ENCODE measurements around the gene PIGZ.

DNA sequence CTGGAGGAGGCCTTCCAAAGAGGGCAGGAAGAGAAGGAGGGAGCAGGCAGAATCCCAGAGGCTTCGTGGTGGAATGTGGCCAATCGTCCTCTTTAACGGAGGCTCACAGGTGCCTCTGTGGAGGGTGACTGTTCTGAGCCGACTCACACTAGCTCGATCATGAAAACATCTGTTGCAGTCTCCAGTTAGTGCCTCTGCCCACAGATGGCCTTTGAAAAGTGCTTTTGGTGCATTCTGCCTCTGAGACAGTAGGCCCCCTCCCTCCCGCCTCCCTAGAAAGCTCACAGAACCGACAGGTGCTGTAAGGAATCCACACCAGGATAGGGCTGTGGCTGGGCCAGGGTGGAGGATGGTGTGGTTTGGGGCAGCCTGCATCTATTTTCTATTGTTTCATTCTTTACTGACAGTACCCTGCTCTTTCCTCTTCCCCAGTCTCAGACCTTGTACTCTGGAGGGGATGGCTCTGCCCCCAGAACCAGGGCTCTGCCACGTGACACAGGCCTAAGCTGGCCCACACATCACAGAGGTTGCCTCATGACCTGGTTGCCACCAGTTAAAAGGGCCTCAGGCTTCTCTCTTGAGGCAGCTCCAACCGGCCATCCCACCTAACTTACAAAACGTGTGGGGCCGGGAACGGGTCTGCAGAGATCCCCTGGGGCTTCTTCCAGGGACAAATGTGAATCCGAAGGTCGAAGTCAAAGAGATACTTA is 27.2 kb upstream of the PIGZ start:
- TF ChIP-seq, protein P1, sequence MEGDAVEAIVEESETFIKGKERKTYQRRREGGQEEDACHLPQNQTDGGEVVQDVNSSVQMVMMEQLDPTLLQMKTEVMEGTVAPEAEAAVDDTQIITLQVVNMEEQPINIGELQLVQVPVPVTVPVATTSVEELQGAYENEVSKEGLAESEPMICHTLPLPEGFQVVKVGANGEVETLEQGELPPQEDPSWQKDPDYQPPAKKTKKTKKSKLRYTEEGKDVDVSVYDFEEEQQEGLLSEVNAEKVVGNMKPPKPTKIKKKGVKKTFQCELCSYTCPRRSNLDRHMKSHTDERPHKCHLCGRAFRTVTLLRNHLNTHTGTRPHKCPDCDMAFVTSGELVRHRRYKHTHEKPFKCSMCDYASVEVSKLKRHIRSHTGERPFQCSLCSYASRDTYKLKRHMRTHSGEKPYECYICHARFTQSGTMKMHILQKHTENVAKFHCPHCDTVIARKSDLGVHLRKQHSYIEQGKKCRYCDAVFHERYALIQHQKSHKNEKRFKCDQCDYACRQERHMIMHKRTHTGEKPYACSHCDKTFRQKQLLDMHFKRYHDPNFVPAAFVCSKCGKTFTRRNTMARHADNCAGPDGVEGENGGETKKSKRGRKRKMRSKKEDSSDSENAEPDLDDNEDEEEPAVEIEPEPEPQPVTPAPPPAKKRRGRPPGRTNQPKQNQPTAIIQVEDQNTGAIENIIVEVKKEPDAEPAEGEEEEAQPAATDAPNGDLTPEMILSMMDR (IDR thresholded peaks at IDR 0.05 in 2 of 3, conservative IDR thresholded peaks at IDR 0.05 in 1 of 3; ENCODE audit: borderline replicate concordance in 1 of 3, insufficient read depth in 1 of 3, low read depth in 2 of 3, low read length in 2 of 3): no peak
- no peak for TF ChIP-seq EZH2 (IDR thresholded peaks at IDR 0.05)
- TF ChIP-seq ZNF274 (IDR thresholded peaks at IDR 0.05; ENCODE audit: low read depth, low read length): no peak
- TF ChIP-seq REST (IDR thresholded peaks at IDR 0.05; ENCODE audit: low read depth): no peak
- no peak for TF ChIP-seq RAD21 (IDR thresholded peaks at IDR 0.05; ENCODE audit: low read depth)
- TF ChIP-seq YY1 (IDR thresholded peaks at IDR 0.05; ENCODE audit: extremely low read depth, insufficient replicate concordance, low read depth, low read length): no peak
- no peak for TF ChIP-seq POLR2A (IDR thresholded peaks at IDR 0.05; ENCODE audit: borderline replicate concordance, extremely low read depth, insufficient read depth, insufficient read length)
- TF ChIP-seq EGR1 (IDR thresholded peaks at IDR 0.05; ENCODE audit: low read depth): no peak
- no peak for TF ChIP-seq SIN3A (IDR thresholded peaks at IDR 0.05; ENCODE audit: low read depth)
- no peak for TF ChIP-seq FOSL1 (IDR thresholded peaks at IDR 0.05; ENCODE audit: low read depth)

All from HCT116 (cell line).